Endothelial cell of umbilical vein (primary cell): ENCODE data around the gene MAP4K5. TPM values are rescaled to one million over a fixed set of nuclear protein-coding genes. Genes with fewer than 3 reads are reported as not detected.

ENCODE experiments used
- BruUV-seq: library from RNA; stranded (reverse); fragments of 400-500 nt; replicated peaks from 2 replicates; lab custom pipeline; 2021; lab: Mats Ljungman, UMichigan
- CTCF ChIA-PET: fragments of 300-600, 350-600 bp; sonication (Branson Sonifier 250); formaldehyde crosslinking; loops from one replicate; lab custom pipeline; 2021; ENCODE audit warnings: antibody characterized with exemption, inconsistent platforms; lab: Charles Lee
- POLR2A ChIA-PET: fragments of 300-600, 350-600 bp; sonication (Branson Sonifier 250); formaldehyde crosslinking; loops from one replicate; lab custom pipeline; 2021; ENCODE audit warnings: antibody characterized with exemption, inconsistent platforms; lab: Charles Lee
- DNase-seq: peaks from one replicate; pipeline ENCODE4 v3.0.0-alpha.2; 2011; ENCODE audit warnings: low read depth, low spot score
- FAIRE-seq: peaks from 2 replicates; lab custom pipeline; 2011; peaks lifted over from hg19 to GRCh38; lab: Jason Lieb, UNC
- H2AFZ ChIP-seq: 2 replicates; pipeline ENCODE4 v1.6.0; 2012; ENCODE audit warnings: low read depth, low read length, control low read depth, inconsistent platforms
- H3K27ac ChIP-seq: 2 replicates; pipeline ENCODE4 v1.5.1; 2011; ENCODE audit warnings: low read depth, mild to moderate bottlenecking, control low read depth, low read length, moderate library complexity; ENCODE audit not compliant: insufficient read depth
- H3K27me3 ChIP-seq, 2 experiments: 2 replicates each; pipeline versions ENCODE4 v1.6.0 to v1.6.1; 2011; ENCODE audit warnings: low read length in 2 of 2, mixed read lengths in 1 of 2; ENCODE audit not compliant: control insufficient read depth in 2 of 2, insufficient read depth in 2 of 2
- H3K36me3 ChIP-seq, 2 experiments: 2 replicates in 1 of 2; 3 replicates in 1 of 2; pipeline ENCODE4 v1.5.1; 2011; ENCODE audit warnings: low read length in 2 of 2, mild to moderate bottlenecking in 1 of 2, moderate library complexity in 1 of 2; ENCODE audit not compliant: control insufficient read depth in 2 of 2, insufficient read depth in 2 of 2; ENCODE audit errors: extremely low read depth in 1 of 2
- H3K4me1 ChIP-seq: 3 replicates; pipeline ENCODE4 v1.5.1; 2011; ENCODE audit warnings: mild to moderate bottlenecking, low read length; ENCODE audit not compliant: control insufficient read depth, insufficient read depth; ENCODE audit errors: extremely low read depth
- H3K4me2 ChIP-seq: 2 replicates; pipeline ENCODE4 v1.6.1; 2011; ENCODE audit warnings: low read length, control low read depth, mixed read lengths; ENCODE audit not compliant: insufficient read depth
- H3K4me3 ChIP-seq, 3 experiments: fragments of 200-600 bp in 1 of 3; sonication (generic), shearing (Covaris generic) in 1 of 3; replicated peaks in 1 of 3; 2 replicates each; pipeline ENCODE4 v1.5.1; 2011 to 2016; ENCODE audit warnings: control low read depth in 3 of 3, low read length in 3 of 3, mild to moderate bottlenecking in 2 of 3, inconsistent platforms in 1 of 3, low read depth in 1 of 3, moderate library complexity in 1 of 3; ENCODE audit not compliant: insufficient read depth in 1 of 3
- H3K79me2 ChIP-seq: 2 replicates; pipeline ENCODE4 v1.6.0; 2012; ENCODE audit warnings: low read length, inconsistent platforms; ENCODE audit not compliant: control insufficient read depth, insufficient read depth
- H3K9ac ChIP-seq: replicated peaks from 2 replicates; pipeline ENCODE3; 2011; ENCODE audit warnings: low read length, control low read depth; ENCODE audit not compliant: insufficient read depth; ENCODE audit errors: extremely low read depth
- H3K9me1 ChIP-seq: replicated peaks from 3 replicates; pipeline ENCODE4 v1.6.0; 2011; ENCODE audit warnings: mild to moderate bottlenecking, low read length; ENCODE audit not compliant: control insufficient read depth, insufficient read depth; ENCODE audit errors: extremely low read depth
- H3K9me3 ChIP-seq: replicated peaks from 2 replicates; pipeline ENCODE4 v1.5.1; 2012; ENCODE audit warnings: low read length, inconsistent platforms; ENCODE audit not compliant: control insufficient read depth, insufficient read depth
- H4K20me1 ChIP-seq: replicated peaks from 2 replicates; pipeline ENCODE3; 2011; ENCODE audit warnings: mild to moderate bottlenecking, low read length; ENCODE audit not compliant: control insufficient read depth, insufficient read depth; ENCODE audit errors: extremely low read depth
- EZH2 ChIP-seq: IDR thresholded peaks from 2 replicates; pipeline ENCODE4 v1.6.1; 2012; ENCODE audit warnings: borderline replicate concordance, low read depth, mild to moderate bottlenecking, moderate library complexity, low read length, inconsistent platforms; ENCODE audit not compliant: severe bottlenecking
- FOS ChIP-seq: IDR thresholded peaks from 2 replicates; pipeline ENCODE4 v1.6.1; 2011; ENCODE audit warnings: mild to moderate bottlenecking, low read length, moderate library complexity, borderline replicate concordance; ENCODE audit not compliant: insufficient read depth
- GATA2 ChIP-seq: IDR thresholded peaks from 2 replicates; pipeline ENCODE4 v1.7.0; 2011; ENCODE audit warnings: low read depth, mild to moderate bottlenecking, moderate library complexity, mixed read lengths, low read length; ENCODE audit not compliant: insufficient read length, insufficient read depth
- JUN ChIP-seq: IDR thresholded peaks from 2 replicates; pipeline ENCODE4 v1.6.1; 2011; ENCODE audit warnings: borderline replicate concordance, low read depth; ENCODE audit not compliant: insufficient read length, insufficient read depth
- MYC ChIP-seq: IDR thresholded peaks from one replicate; pipeline ENCODE4 v1.6.1; 2011; ENCODE audit warnings: mild to moderate bottlenecking, low read depth, low read length
- POLR2A ChIP-seq: IDR thresholded peaks from 2 replicates; pipeline ENCODE4 v1.6.1; 2012; ENCODE audit warnings: low read depth, mild to moderate bottlenecking, control low read depth, low read length
- POLR2AphosphoS5 ChIP-seq: IDR thresholded peaks from 2 replicates; pipeline ENCODE4 v1.6.1; 2012; ENCODE audit warnings: low read depth, mild to moderate bottlenecking, control low read depth, low read length, moderate library complexity; ENCODE audit not compliant: insufficient read depth
- dilution Hi-C: fragments of 300-500 bp; cut with MboI; formaldehyde crosslinking; loops from one replicate; pipeline ENCODE4 v1.15.0; 2019; ENCODE audit warnings: low sequenced_read_pairs; ENCODE audit not compliant: extremely low pct_ligation_motif_present
- intact Hi-C: fragments of 100-400 bp; cut with micrococcal nuclease; formaldehyde crosslinking; loops from one replicate; pipeline ENCODE4 v1.10.0; 2022
- polyA plus RNA-seq, 4 experiments: library from polyadenylated mRNA; depleted of rRNA in 3 of 4; stranded (reverse) in 3 of 4; unstranded in 1 of 4; fragments of >200 nt; gene quantifications; 2 replicates each; pipeline versions ENCODE4 v1.2.1 to v1.2.3, GENCODE V29; 2011 to 2012; ENCODE audit warnings: missing spikeins in 1 of 4
- total RNA-seq: library from RNA; stranded (reverse); gene quantifications from 2 replicates; pipeline ENCODE4 v1.2.3, GENCODE V29; 2021
- TF ChIP-seq, protein P1 (sequence below), 2 donors: IDR thresholded peaks; 1 replicate in 1 of 2; 2 replicates in 1 of 2; pipeline ENCODE4 v1.5.1; 2011; ENCODE audit warnings: low read length in 2 of 2, mild to moderate bottlenecking in 2 of 2, moderate library complexity in 2 of 2, control low read depth in 1 of 2, inconsistent platforms in 1 of 2, low read depth in 1 of 2; ENCODE audit not compliant: insufficient read depth in 1 of 2; ENCODE audit errors: extremely low read depth in 1 of 2
- TF ChIP-seq, protein P2 (sequence below): IDR thresholded peaks from 2 replicates; pipeline ENCODE4 v1.6.1; 2011; ENCODE audit not compliant: insufficient read depth, insufficient read length

The MAP4K5 gene
- total and polyA plus RNA-seq, 2 donors (not counting 3 experiments of a cell fraction or from before 2014, with no cell fraction given), result 17.4 to 73.7 TPM

DNA sequence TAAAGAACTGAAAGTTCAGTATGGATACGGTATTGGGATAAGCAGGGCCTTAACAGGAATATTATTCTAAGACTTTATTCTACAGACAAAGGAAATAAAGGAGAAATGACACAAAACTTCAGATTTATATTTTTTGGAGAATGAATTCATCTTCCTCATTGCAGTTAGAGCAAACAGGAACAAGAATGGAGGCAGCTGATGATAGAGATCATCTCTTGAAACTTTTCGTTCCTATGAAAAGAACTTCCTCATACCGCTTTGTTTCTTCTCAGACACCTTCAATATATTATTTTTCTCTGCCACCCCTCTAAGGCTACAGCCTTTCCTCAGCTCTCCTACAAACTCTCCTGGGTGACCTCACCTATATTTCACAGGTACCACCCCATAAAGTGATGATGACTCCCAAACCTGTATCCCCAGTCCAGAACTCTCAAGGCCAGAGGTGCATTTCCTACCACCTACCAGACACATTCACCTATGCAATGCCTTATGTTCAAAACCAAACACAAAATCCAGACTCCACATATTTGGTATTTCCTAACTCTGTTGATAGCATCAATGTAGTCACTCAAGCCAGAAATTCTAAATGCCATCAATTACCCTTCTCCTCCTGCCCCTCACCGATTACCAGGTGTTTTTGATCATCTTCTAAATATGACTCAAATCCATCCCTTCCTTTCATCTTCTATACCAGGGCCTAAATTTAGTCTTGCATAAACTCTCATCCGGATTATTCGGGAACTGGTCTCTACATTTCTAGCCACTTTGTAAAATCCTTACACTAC, 7.4 kb downstream of the MAP4K5 start:
- BruUV-seq, result no TSS peak
- dilution Hi-C loops, result no loop called here

More for the DNA sequence above, 7.4 kb downstream of the MAP4K5 start:
- ChIA-PET CTCF (no interaction called here), POLR2A (no interaction called here)
- no peak overlapping the region for H3K9ac ChIP-seq
- no peak for DNase-seq
- no peaks in the 10 kb centered on the region for H3K9me1 ChIP-seq
- H3K79me2 ChIP-seq, result peaks cover 96% of the 10 kb centered on the region
- H3K36me3 ChIP-seq, result no peaks in the 10 kb centered on the region
- H4K20me1 ChIP-seq, result no peaks in the 10 kb centered on the region
- TF ChIP-seq FOS (no peak), MYC (no peak), POLR2A (no peak), POLR2AphosphoS5 (no peak), GATA2 (no peak), JUN (no peak), EZH2 (no peak)
- TF ChIP-seq, protein P1, sequence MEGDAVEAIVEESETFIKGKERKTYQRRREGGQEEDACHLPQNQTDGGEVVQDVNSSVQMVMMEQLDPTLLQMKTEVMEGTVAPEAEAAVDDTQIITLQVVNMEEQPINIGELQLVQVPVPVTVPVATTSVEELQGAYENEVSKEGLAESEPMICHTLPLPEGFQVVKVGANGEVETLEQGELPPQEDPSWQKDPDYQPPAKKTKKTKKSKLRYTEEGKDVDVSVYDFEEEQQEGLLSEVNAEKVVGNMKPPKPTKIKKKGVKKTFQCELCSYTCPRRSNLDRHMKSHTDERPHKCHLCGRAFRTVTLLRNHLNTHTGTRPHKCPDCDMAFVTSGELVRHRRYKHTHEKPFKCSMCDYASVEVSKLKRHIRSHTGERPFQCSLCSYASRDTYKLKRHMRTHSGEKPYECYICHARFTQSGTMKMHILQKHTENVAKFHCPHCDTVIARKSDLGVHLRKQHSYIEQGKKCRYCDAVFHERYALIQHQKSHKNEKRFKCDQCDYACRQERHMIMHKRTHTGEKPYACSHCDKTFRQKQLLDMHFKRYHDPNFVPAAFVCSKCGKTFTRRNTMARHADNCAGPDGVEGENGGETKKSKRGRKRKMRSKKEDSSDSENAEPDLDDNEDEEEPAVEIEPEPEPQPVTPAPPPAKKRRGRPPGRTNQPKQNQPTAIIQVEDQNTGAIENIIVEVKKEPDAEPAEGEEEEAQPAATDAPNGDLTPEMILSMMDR (IDR thresholded peaks at IDR 0.05; ENCODE audit: extremely low read depth in 1 of 2, insufficient read depth in 1 of 2, low read depth in 1 of 2, low read length in 2 of 2), result no peak
- TF ChIP-seq, protein P2, sequence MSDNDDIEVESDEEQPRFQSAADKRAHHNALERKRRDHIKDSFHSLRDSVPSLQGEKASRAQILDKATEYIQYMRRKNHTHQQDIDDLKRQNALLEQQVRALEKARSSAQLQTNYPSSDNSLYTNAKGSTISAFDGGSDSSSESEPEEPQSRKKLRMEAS, result no peak
- no peaks in the 10 kb centered on the region for H3K9me3 ChIP-seq
- no peaks in the 10 kb centered on the region for H3K27me3 ChIP-seq
- intact Hi-C loops, result no loop called here
- no peak for FAIRE-seq
- no peak overlapping the region for H2AFZ ChIP-seq
- H3K4me3 ChIP-seq, result no peak overlapping the region
- peaks cover 55% of the 10 kb centered on the region for H3K4me1 ChIP-seq
- no peak overlapping the region for H3K27ac ChIP-seq
- H3K4me2 ChIP-seq, result no peak overlapping the region
